ENCODE measurements around the gene ARG2.

GRCh38 chr14:67641902-67642749 lies 22.4 kb downstream of the ARG2 start:
- TF ChIP-seq PATZ1 (CRISPR knock-in tag; IDR thresholded peaks at IDR 0.05; ENCODE audit: borderline replicate concordance) (no peak), ARNTL (CRISPR knock-in tag; IDR thresholded peaks at IDR 0.05; ENCODE audit: borderline replicate concordance, low read depth) (no peak), ZNF70 (CRISPR knock-in tag; IDR thresholded peaks at IDR 0.05) (no peak), SNAI2 (CRISPR knock-in tag; IDR thresholded peaks at IDR 0.05) (no peak), CSDC2 (CRISPR knock-in tag; IDR thresholded peaks at IDR 0.05) (no peak), ZFP3 (CRISPR knock-in tag; IDR thresholded peaks at IDR 0.05) (no peak), ISL1 (CRISPR knock-in tag; IDR thresholded peaks at IDR 0.05) (no peak), TCF4 (CRISPR knock-in tag; IDR thresholded peaks at IDR 0.05; ENCODE audit: borderline replicate concordance) (no peak), ZC3H10 (CRISPR knock-in tag; IDR thresholded peaks at IDR 0.05) (no peak), ZFP30 (CRISPR knock-in tag; IDR thresholded peaks at IDR 0.05) (no peak)
